ENCODE measurements around the gene TP53I11. TPM values are rescaled to one million over a fixed set of nuclear protein-coding genes. Genes with fewer than 3 reads are reported as not detected.

TP53I11 gene
- total RNA-seq, 2 experiments from 2014 or later: 0.67 to 1.4 TPM

DNA sequence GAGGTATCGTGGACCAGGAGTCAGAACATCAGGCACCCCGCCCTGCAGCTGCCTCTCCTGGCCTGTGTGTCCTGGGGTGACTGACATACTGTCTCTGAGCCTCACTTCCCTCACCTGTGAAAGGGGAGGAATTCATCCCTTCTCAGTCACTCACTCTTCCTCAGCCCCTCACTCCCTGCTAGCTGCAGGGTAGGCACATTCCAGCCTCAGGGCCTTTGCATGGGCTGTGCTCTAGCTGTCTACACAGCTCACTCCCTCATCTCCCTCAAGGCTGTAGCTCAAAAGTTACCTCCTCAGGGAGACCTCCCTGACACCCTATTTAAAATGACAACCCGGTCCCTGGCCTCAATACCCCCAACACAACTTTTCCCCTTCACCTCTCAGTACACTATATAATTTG is 2.5 kb downstream of the TP53I11 start:
- Mint-ChIP-seq H3K27me3 (peaks cover 23% of the 10 kb centered on the region), H3K36me3 (ENCODE audit: low read depth) (no peaks in the 10 kb centered on the region), H3K27ac (no peak overlapping the region), H3K9me3 (no peaks in the 10 kb centered on the region), H3K4me3 (no peak overlapping the region), H3K4me1 (peaks cover 13% of the 10 kb centered on the region)
- ChIA-PET POLR2A (no interaction called here), CTCF (interaction anchor here (1.0 to 24.5 kb wide), 4 partner anchors 12 to 155 kb away, joined by 3 to 441 read pairs (median 18); no protein-coding TSS in a partner anchor)
- no peak for DNase-seq

DNA sequence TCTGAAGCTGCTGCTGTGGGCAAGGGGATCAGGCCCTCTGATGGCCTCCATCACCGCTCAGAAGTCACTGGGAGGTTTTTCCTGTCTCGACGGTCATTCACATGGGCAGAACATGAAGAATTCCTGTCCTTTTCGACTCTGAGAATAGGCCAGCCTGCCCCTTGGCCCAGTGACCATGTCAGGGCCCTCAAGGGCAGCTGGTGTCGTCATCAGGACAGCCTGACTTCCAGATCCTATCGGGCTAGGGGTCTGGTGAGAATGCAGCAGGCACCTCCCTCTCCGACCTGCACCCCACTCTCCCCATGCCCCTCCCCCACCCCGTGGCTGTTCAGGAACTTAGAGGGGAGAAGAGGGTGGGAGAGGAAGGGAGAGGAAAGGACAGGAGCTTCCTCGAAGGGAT is 3.6 kb downstream of the TP53I11 start:
- ChIA-PET CTCF (interaction anchor here (1.8 to 24.5 kb wide), 3 partner anchors 11 to 156 kb away, joined by 5 to 441 read pairs (median 30); no protein-coding TSS in a partner anchor), POLR2A (no interaction called here)
- no peaks in the 10 kb centered on the region for H3K36me3 Mint-ChIP-seq (ENCODE audit: low read depth)
- DNase-seq: no peak
- H3K4me3 Mint-ChIP-seq: no peak overlapping the region
- H3K27me3 Mint-ChIP-seq: peaks cover 23% of the 10 kb centered on the region
- H3K9me3 Mint-ChIP-seq: no peaks in the 10 kb centered on the region
- H3K27ac Mint-ChIP-seq: no peak overlapping the region
- H3K4me1 Mint-ChIP-seq: peaks cover 16% of the 10 kb centered on the region

DNA sequence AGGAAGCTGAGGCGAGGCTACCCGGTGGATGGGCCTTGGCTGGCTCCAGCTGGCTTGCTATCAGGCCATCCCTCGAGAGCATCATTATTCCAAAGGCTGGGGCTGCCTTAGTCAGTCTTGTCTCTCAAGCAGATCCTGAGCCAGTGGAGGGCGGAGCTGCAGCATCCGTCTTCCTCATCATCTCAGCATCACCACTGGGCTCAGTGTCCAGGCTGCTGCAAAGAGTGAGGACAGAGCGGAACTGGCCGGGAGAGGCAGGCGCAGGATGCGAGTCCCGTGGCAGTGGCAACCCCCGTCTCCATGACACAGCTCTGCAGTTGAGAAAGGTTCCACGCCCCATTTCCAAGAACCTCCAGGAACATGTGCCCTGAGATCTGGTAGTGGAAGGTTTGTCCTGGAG is 4.4 kb downstream of the TP53I11 start:
- ChIA-PET POLR2A (no interaction called here), CTCF (interaction anchor here (0.6 to 24.5 kb wide), 6 partner anchors 10 to 665 kb away, joined by 3 to 441 read pairs (median 4); no protein-coding TSS in a partner anchor)
- no peaks in the 10 kb centered on the region for H3K9me3 Mint-ChIP-seq
- DNase-seq: no peak
- no peaks in the 10 kb centered on the region for H3K36me3 Mint-ChIP-seq (ENCODE audit: low read depth)
- peaks cover 19% of the 10 kb centered on the region for H3K27me3 Mint-ChIP-seq
- H3K27ac Mint-ChIP-seq: no peak overlapping the region
- peaks cover 13% of the 10 kb centered on the region for H3K4me1 Mint-ChIP-seq
- no peak overlapping the region for H3K4me3 Mint-ChIP-seq

DNA sequence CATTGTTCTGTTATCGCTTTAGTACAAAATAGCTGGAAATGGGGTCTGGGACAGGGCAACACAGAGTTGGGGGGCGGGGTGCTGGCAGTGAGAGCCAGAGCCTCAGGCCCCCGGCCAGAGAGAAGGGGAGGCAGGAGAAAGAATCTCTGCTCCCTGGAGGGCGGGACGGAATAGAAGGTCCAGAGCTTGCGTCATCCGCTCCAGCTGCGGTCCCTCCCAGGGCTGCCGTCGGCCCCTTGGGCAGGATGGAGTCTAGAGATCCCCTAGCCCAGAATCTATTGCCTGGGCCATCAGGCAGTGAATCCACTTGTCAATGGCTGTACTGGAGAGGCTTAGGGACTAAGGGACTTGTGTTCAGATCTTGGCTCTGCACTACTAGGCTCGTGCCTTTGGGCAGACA is 5.0 kb downstream of the TP53I11 start:
- Mint-ChIP-seq H3K4me3 (no peak overlapping the region), H3K9me3 (no peaks in the 10 kb centered on the region), H3K4me1 (peaks cover 11% of the 10 kb centered on the region), H3K27ac (no peak overlapping the region), H3K27me3 (peaks cover 16% of the 10 kb centered on the region), H3K36me3 (ENCODE audit: low read depth) (no peaks in the 10 kb centered on the region)
- CTCF ChIA-PET: interaction anchor here (0.6 to 24.5 kb wide), 6 partner anchors 9 to 664 kb away, joined by 3 to 441 read pairs (median 4); no protein-coding TSS in a partner anchor
- POLR2A ChIA-PET: no interaction called here
- no peak for DNase-seq

DNA sequence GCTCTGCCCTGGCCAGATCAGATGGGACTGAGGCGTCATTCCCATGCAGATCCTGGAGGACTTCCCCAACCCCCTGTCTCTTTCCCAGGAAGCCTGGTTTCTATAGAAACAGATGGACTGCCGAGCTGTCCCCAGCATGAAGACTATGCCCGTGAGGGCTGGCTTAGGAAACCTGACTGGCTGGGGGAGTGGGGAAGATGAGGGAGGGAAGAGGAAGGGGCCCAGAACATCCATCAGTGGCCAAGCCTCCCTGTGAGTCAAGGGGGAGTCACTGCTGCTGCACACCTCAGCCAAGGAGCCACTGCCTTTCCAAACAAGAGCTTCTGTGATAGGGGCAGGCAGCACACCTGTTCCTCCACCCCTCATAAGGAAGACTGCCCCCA is 5.8 kb downstream of the TP53I11 start:
- Mint-ChIP-seq H3K4me1 (peaks cover 11% of the 10 kb centered on the region), H3K4me3 (no peak overlapping the region), H3K9me3 (no peaks in the 10 kb centered on the region), H3K27ac (no peak overlapping the region), H3K27me3 (peaks cover 16% of the 10 kb centered on the region), H3K36me3 (ENCODE audit: low read depth) (no peaks in the 10 kb centered on the region)
- CTCF ChIA-PET: interaction anchor here (1.0 to 24.5 kb wide), 4 partner anchors 8 to 389 kb away, joined by 3 to 441 read pairs (median 17); no protein-coding TSS in a partner anchor
- POLR2A ChIA-PET: no interaction called here
- no peak for DNase-seq

DNA sequence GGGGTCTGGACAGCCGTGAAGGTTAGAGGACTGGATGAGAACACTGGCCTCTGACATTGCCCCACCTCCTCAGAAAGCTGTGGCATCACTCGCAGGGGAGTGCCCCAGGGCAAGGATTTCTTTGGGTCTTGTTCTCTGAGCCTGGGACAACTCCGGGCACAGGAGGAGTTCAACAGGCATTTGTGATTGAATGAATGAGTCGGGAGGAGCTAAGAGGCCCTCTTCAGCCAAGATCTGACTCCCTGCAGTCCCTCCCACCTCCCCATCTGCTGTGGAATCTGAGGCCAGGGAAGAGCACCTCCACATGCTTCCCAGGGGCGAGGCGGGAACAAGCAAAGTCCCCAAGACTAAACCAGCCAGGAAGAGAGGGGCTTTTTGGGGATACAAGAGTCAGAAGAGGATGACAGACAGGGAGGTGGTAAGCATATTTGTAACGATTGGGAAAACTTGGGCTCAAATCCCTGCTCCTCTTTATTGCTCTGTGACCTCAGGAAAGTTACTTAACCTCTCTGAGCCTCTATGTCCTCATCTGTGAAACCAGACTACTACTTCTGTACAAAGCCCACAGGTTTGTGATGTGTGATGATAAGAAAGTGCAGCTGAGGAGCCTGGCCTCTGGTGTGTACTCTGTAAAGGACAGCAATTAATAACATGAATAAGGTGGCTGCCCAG is 6.4 kb downstream of the TP53I11 start:
- CTCF ChIA-PET: interaction anchor here (4.8 to 24.5 kb wide), 2 partner anchors 8 to 159 kb away, joined by 30 to 441 read pairs; no protein-coding TSS in a partner anchor
- H3K9me3 Mint-ChIP-seq: no peaks in the 10 kb centered on the region
- H3K4me3 Mint-ChIP-seq: no peak overlapping the region
- DNase-seq: no peak
- H3K27me3 Mint-ChIP-seq: peaks cover 16% of the 10 kb centered on the region
- POLR2A ChIA-PET: no interaction called here
- H3K36me3 Mint-ChIP-seq (ENCODE audit: low read depth): no peaks in the 10 kb centered on the region
- H3K27ac Mint-ChIP-seq: no peak overlapping the region
- peaks cover 11% of the 10 kb centered on the region for H3K4me1 Mint-ChIP-seq

DNA sequence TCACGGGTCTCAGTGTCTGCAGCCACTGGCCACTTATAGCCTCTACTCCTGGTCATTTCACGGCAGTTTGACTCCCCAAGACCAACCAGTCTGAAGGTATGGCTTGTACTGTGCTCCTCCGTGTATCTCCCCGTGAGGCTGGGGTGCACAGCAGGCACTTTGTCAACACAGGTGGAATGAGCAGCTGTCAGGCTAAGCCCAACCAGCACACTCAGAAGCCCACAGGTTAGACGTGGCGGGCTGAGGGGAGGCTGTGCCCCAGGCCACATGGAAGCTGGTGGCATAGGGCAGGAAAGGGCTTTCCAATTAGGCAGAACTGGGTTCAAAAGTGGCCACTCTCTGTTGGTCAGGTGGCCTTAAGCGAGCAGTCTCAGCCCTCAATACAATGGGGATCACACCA is 7.0 kb downstream of the TP53I11 start:
- Mint-ChIP-seq H3K4me1 (peaks cover 8% of the 10 kb centered on the region), H3K36me3 (ENCODE audit: low read depth) (no peaks in the 10 kb centered on the region), H3K9me3 (no peaks in the 10 kb centered on the region), H3K27me3 (peaks cover 9% of the 10 kb centered on the region), H3K27ac (no peak overlapping the region), H3K4me3 (no peak overlapping the region)
- no peak for DNase-seq
- CTCF ChIA-PET: interaction anchor here (24.5 kb wide), 1 partner anchor 160 kb away, joined by 441 read pairs; no protein-coding TSS in a partner anchor
- POLR2A ChIA-PET: no interaction called here

DNA sequence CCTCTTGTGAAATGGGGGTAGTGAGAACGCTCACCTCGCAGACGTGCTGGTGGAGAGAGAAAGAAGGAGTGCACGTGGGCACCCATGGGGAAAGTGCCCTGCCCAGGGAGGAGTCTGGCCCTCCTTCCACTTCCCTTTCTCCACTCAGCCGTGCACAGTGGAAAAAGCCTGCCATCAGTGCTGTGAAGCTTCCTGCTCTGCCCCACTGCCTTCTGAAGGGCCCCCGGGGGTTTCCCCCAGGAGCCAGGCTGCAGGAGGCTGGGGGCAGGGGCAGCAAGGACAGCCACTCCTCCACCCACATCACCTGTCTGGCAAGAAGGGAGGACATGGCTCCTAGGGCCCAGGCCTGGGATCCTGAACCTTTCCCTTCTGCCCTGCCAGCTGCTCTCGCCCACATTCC is 7.6 kb downstream of the TP53I11 start:
- no peak overlapping the region for H3K4me3 Mint-ChIP-seq
- ChIA-PET POLR2A (interaction anchor here (0.7 kb wide), 1 partner anchor 137 kb away, joined by 4 read pairs; no protein-coding TSS in a partner anchor), CTCF (interaction anchor here (24.5 kb wide), 1 partner anchor 160 kb away, joined by 441 read pairs; no protein-coding TSS in a partner anchor)
- H3K9me3 Mint-ChIP-seq: no peaks in the 10 kb centered on the region
- H3K4me1 Mint-ChIP-seq: peaks cover 8% of the 10 kb centered on the region
- peaks cover 4% of the 10 kb centered on the region for H3K27me3 Mint-ChIP-seq
- DNase-seq: no peak
- no peaks in the 10 kb centered on the region for H3K36me3 Mint-ChIP-seq (ENCODE audit: low read depth)
- no peak overlapping the region for H3K27ac Mint-ChIP-seq

DNA sequence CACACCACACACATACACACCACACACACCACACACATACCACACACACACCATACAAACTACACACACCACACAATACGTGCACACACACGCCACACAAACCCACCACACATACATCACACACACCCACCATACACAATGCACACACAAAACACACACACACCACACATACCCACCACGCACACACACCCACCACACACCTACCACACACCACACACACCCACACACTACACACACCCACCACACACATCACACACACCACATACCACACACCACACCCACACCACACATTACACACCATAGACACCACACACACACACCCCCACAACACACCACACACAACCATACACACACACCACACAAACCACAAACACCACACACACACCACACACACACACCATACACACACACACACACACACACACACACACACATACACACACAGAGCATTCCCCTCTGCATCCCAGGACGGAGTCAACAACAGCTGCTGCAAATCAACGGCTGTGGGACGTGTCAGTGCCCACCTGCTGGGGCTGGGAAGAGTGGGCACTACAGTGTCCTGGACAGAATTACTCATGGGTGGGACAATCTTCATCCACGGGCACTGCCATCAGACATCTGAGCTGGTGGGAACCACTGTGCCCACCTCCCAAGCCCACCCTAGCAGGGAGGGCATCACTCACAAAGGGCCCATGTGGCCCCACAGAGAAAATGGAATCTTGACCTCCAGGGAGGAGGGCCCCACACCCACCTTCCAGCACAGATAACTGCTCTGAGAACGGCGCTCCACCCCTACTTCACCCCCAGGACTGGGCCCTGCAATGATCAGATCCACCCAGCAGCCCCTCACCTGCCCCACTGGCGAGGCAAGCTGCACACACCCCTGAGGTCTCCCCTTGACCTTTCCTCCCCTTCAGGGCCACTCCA is 8.4 kb downstream of the TP53I11 start:
- Mint-ChIP-seq H3K4me3 (no peak overlapping the region), H3K27ac (no peak overlapping the region), H3K9me3 (no peaks in the 10 kb centered on the region), H3K36me3 (ENCODE audit: low read depth) (no peaks in the 10 kb centered on the region), H3K27me3 (no peaks in the 10 kb centered on the region), H3K4me1 (peaks cover 8% of the 10 kb centered on the region)
- DNase-seq: no peak
- CTCF ChIA-PET: interaction anchor here (1.0 to 24.5 kb wide), 3 partner anchors 15 to 161 kb away, joined by 3 to 441 read pairs (median 8); no protein-coding TSS in a partner anchor
- POLR2A ChIA-PET: interaction anchor here (0.7 kb wide), 1 partner anchor 138 kb away, joined by 4 read pairs; no protein-coding TSS in a partner anchor

DNA sequence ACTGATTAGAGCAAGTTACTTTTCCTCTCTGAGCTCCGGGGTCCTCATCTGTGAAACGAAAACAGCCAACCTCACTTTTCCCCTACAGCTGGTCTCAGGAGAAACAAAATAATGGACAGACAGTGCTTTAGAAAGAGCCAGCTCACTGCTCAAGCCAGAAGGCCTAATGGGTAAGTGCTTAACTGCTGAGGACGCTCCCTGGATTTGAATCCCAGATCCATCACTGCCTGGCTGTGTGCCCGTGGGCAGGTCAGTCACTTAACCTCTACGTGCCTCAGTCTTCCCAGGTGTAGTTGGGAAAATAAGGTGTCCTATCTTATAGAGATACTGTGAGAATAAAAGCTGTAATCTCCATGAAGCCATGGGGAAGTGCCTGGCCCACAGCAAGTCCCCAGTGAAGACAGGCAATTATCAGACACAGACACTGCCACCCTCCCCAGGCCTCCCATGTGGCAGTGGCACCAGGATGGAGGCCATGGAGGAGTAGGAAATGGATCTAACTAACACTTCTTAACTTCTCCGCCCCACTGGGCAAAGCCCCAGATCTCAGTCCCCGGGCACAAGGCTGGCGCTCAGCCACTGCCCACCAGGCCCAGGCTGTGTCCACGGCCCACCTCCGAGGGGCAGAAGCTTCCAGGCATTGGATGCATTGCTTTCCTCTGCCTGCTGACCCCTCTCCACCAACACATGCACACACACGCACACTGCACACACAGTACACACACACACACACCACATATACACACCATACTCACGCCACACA is 9.2 kb downstream of the TP53I11 start:
- H3K36me3 Mint-ChIP-seq (ENCODE audit: low read depth): no peaks in the 10 kb centered on the region
- POLR2A ChIA-PET: no interaction called here
- H3K27ac Mint-ChIP-seq: no peak overlapping the region

DNA sequence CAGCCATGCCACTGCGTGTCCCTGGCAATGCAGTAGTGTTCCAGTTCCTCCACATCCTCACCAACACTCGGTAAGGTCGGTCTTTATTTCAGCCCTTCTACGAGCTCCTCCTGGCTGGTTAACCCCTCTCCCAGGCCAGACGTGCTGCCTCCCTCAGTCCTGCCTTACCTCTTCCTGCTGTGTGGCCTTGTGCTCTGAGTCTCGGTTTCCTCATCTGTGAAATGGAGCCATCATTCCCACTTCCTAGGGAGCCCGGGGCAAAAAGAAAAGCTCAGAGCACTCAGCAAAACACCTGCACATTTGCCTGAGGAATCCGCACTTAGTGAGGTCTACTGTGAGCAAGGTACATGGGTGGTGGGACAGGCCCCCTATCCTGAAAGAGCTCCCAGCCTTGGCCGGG is 9.8 kb downstream of the TP53I11 start:
- Mint-ChIP-seq H3K36me3 (ENCODE audit: low read depth) (no peaks in the 10 kb centered on the region), H3K4me3 (no peak overlapping the region), H3K27me3 (no peaks in the 10 kb centered on the region), H3K9me3 (no peaks in the 10 kb centered on the region), H3K4me1 (peaks cover 8% of the 10 kb centered on the region), H3K27ac (no peak overlapping the region)
- DNase-seq: no peak
- POLR2A ChIA-PET: no interaction called here
- CTCF ChIA-PET: interaction anchor here (0.6 to 24.5 kb wide), 4 partner anchors 13 to 202 kb away, joined by 3 to 441 read pairs (median 6); no protein-coding TSS in a partner anchor

More for the DNA sequence above, 9.2 kb downstream of the TP53I11 start:
- Mint-ChIP-seq H3K9me3 (no peaks in the 10 kb centered on the region), H3K4me3 (no peak overlapping the region), H3K27me3 (no peaks in the 10 kb centered on the region), H3K4me1 (peaks cover 8% of the 10 kb centered on the region)
- DNase-seq: no peak
- CTCF ChIA-PET: interaction anchor here (0.6 to 24.5 kb wide), 4 partner anchors 14 to 201 kb away, joined by 3 to 441 read pairs (median 6); no protein-coding TSS in a partner anchor

DNA sequence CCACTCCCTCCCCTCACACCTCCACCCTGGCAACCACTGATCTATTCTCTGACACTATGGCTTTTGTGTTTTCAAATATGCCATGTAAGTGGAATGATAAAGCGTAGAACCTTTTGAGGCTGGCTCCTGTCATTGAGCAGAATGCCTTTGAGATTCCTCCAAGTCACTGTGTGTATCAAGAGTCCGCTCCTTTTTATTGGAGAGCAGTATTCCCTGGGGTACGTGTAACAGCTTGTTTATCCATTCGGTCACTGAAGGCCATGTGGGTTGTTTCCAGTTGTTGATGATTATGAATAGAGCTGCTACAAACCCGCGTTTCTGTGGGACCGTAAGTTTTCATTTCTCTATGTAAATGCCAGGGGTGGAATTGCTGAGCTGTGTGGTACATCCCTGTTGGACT is 10.3 kb downstream of the TP53I11 start:
- CTCF ChIA-PET: interaction anchor here (0.6 to 24.5 kb wide), 3 partner anchors 13 to 202 kb away, joined by 3 to 441 read pairs (median 8); no protein-coding TSS in a partner anchor
- H3K4me3 Mint-ChIP-seq: no peak overlapping the region
- no peak overlapping the region for H3K27ac Mint-ChIP-seq
- H3K36me3 Mint-ChIP-seq (ENCODE audit: low read depth): no peaks in the 10 kb centered on the region
- no peaks in the 10 kb centered on the region for H3K27me3 Mint-ChIP-seq
- peaks cover 8% of the 10 kb centered on the region for H3K4me1 Mint-ChIP-seq
- POLR2A ChIA-PET: no interaction called here
- no peak for DNase-seq
- no peaks in the 10 kb centered on the region for H3K9me3 Mint-ChIP-seq
